ENCODE results near the gene MT1B. TPM values are rescaled to one million over a fixed set of nuclear protein-coding genes. Genes with fewer than 3 reads are reported as not detected.

MT1B gene
- polyA plus RNA-seq, 1 of the 3 experiments (the other 2 are of a cell fraction): not detected

- 79% methylated on average over 7 of the region's 7 CpGs for WGBS (ENCODE audit: low lambda C conversion rate)
- CTCF ChIA-PET: interaction anchor here (1.3 kb wide), 1 partner anchor 140 kb away, joined by 3 read pairs; no protein-coding TSS in a partner anchor
- H3K4me1 ChIP-seq (ENCODE audit: control insufficient read depth in 1 of 2, insufficient read depth in 2 of 2, low read depth in 1 of 2, low read length in 1 of 2): peaks cover 0 to 13% of the 10 kb centered on the region in 2 experiments; a peak in 2 of 4 replicates
Observed at GRCh38 chr16:56653218-56653617, 1.5 kb downstream of the MT1B start.

DNA sequence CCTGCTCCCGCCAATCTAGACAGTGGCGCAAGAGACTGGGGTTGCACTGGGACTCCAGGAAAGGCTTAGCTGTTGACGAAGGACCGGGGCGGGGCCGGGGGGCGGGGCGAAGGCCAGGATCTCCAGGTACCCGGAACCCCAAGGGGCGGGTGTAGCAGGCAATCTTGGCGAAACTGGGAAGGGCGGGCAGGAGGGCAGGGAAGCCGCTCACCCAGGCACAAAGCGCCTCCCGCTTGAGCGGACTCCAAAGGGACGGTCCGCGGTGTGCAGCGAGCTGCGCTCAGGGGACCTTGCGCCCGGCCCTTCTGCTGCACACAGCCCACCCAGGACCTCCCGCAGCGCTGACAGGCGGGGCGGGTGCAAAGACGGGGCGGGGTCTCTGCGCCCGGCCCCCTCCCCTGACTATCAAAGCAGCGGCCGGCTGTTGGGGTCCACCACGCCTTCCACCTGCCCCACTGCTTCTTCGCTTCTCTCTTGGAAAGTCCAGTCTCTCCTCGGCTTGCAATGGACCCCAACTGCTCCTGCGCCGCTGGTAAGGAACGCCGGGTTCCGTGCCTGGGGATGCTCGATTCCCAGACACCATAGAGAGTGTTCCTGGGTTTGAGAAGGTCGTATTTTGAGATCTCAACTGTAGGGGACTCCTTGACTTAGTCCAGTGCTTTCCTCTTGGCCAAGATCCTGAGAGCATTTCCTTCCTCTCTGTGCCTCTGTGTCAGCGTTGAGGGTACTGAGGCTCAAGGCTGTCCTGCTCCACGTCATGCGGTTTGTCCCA lies 6.1 kb downstream of the MT1B start, which contains the start of gene MT1F:
MT1F (plus strand) TSS at position 405 of the 772 bp plus-strand sequence; CDS start at position 505, 100 bp downstream.
- Histone ChIP-seq H3F3A (replicated peaks; ENCODE audit: insufficient read depth) (no peaks in the 10 kb centered on the region), H3K4me2 (peak within 1 kb of the TSS; percentile 80), H3K27ac (ENCODE audit: low read depth in 2 of 2, low read length in 1 of 2) (no peak within 1 kb of the TSS), H4K20me1 (ENCODE audit: insufficient read depth) (no peaks in the 10 kb centered on the region), H3K27me3 (ENCODE audit: insufficient read depth) (peaks cover 16% of the 10 kb centered on the region; the same call in 1 of the 2 replicates), H3K9me3 (no peaks in the 10 kb centered on the region), H2AFZ (ENCODE audit: low read depth) (peak within 1 kb of the TSS; percentile 65; the same call in 1 of the 2 replicates), H3K4me3 (ENCODE audit: low read depth in 2 of 2, low read length in 1 of 2) (peak within 1 kb of the TSS; percentile 53 to 56), H3K79me2 (ENCODE audit: insufficient read depth) (no peaks in the 10 kb centered on the region), H3K4me1 (ENCODE audit: control insufficient read depth in 1 of 2, insufficient read depth in 2 of 2, low read depth in 1 of 2, low read length in 1 of 2) (peaks cover 0 to 8% of the 10 kb centered on the region in 2 experiments; a peak in 1 of 4 replicates), H3K9ac (peak within 1 kb of the TSS; percentile 8; the same call in 1 of the 2 replicates), H3K36me3 (replicated peaks in 1 of 2; ENCODE audit: control insufficient read depth in 1 of 2, insufficient read depth in 2 of 2, low read length in 1 of 2) (no peaks in the 10 kb centered on the region), H3K9me2 (no peaks in the 10 kb centered on the region)
- WGBS (ENCODE audit: low lambda C conversion rate): 20% methylated on average over 16 of the region's 46 CpGs
- TF ChIP-seq GABPA (IDR thresholded peaks at IDR 0.05; ENCODE audit: low read depth) (no peak), NRF1 (IDR thresholded peaks at IDR 0.05; ENCODE audit: low read depth, low read length) (no peak), SMC3 (IDR thresholded peaks at IDR 0.05; ENCODE audit: low read depth, low read length) (no peak), PBX3 (IDR thresholded peaks at IDR 0.05) (no peak), POLR2AphosphoS5 (IDR thresholded peaks at IDR 0.05; ENCODE audit: low read depth, low read length) (no peak), RXRA (IDR thresholded peaks at IDR 0.05; ENCODE audit: borderline replicate concordance, low read depth) (no peak), FOXM1 (IDR thresholded peaks at IDR 0.05; ENCODE audit: low read depth) (no peak), MXI1 (IDR thresholded peaks at IDR 0.05; ENCODE audit: low read depth, low read length) (peak; percentile 51; the same call in 1 of the 2 replicates), RFX5 (IDR thresholded peaks at IDR 0.05; ENCODE audit: low read length) (no peak), TAF1 (IDR thresholded peaks at IDR 0.05; ENCODE audit: borderline replicate concordance, low read depth, low read length) (peak; percentile 17; the same call in 1 of the 2 replicates), NFIC (IDR thresholded peaks at IDR 0.05; ENCODE audit: borderline replicate concordance) (no peak), GATA2 (CRISPR knock-in tag; IDR thresholded peaks at IDR 0.05) (no peak), CHD2 (IDR thresholded peaks at IDR 0.05; ENCODE audit: low read length, partially characterized antibody) (no peak), YY1 (IDR thresholded peaks at IDR 0.05; ENCODE audit: low read depth) (no peak)
- TF ChIP-seq, protein P1, sequence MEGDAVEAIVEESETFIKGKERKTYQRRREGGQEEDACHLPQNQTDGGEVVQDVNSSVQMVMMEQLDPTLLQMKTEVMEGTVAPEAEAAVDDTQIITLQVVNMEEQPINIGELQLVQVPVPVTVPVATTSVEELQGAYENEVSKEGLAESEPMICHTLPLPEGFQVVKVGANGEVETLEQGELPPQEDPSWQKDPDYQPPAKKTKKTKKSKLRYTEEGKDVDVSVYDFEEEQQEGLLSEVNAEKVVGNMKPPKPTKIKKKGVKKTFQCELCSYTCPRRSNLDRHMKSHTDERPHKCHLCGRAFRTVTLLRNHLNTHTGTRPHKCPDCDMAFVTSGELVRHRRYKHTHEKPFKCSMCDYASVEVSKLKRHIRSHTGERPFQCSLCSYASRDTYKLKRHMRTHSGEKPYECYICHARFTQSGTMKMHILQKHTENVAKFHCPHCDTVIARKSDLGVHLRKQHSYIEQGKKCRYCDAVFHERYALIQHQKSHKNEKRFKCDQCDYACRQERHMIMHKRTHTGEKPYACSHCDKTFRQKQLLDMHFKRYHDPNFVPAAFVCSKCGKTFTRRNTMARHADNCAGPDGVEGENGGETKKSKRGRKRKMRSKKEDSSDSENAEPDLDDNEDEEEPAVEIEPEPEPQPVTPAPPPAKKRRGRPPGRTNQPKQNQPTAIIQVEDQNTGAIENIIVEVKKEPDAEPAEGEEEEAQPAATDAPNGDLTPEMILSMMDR (IDR thresholded peaks at IDR 0.05): no peak
- TF ChIP-seq, protein P2, sequence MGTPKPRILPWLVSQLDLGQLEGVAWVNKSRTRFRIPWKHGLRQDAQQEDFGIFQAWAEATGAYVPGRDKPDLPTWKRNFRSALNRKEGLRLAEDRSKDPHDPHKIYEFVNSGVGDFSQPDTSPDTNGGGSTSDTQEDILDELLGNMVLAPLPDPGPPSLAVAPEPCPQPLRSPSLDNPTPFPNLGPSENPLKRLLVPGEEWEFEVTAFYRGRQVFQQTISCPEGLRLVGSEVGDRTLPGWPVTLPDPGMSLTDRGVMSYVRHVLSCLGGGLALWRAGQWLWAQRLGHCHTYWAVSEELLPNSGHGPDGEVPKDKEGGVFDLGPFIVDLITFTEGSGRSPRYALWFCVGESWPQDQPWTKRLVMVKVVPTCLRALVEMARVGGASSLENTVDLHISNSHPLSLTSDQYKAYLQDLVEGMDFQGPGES (IDR thresholded peaks at IDR 0.05; ENCODE audit: low read depth, low read length): no peak
- POLR2A ChIA-PET: no interaction called here
- CTCF ChIA-PET: no interaction called here
- DNase-seq: peak; percentile 86

More at GRCh38 chr16:56653218-56653617, 1.5 kb downstream of the MT1B start:
- no peak overlapping the region for H3K4me2 ChIP-seq
- peaks cover 2% of the 10 kb centered on the region; the same call in 1 of the 2 replicates for H3K27me3 ChIP-seq (ENCODE audit: insufficient read depth)
- H3K4me3 ChIP-seq (ENCODE audit: low read depth in 2 of 2, low read length in 1 of 2): no peak overlapping the region
- H3F3A ChIP-seq (replicated peaks; ENCODE audit: insufficient read depth): no peaks in the 10 kb centered on the region
- H3K27ac ChIP-seq (ENCODE audit: low read depth in 2 of 2, low read length in 1 of 2): no peak overlapping the region
- no peaks in the 10 kb centered on the region for H3K9me2 ChIP-seq
- no peaks in the 10 kb centered on the region for H3K9me3 ChIP-seq
- H3K79me2 ChIP-seq (ENCODE audit: insufficient read depth): no peaks in the 10 kb centered on the region
- no peak for TF ChIP-seq ELF1 (IDR thresholded peaks at IDR 0.05)
- no peak overlapping the region for H3K9ac ChIP-seq
- POLR2A ChIA-PET: no interaction called here
- no peaks in the 10 kb centered on the region for H4K20me1 ChIP-seq (ENCODE audit: insufficient read depth)
- no peak for DNase-seq
- H3K36me3 ChIP-seq (replicated peaks in 1 of 2; ENCODE audit: control insufficient read depth in 1 of 2, insufficient read depth in 2 of 2, low read length in 1 of 2): no peaks in the 10 kb centered on the region
- no peak overlapping the region for H2AFZ ChIP-seq (ENCODE audit: low read depth)
